Glomerular endothelial cell (primary cell): ENCODE data around the gene SRPX. TPM values are rescaled to one million over a fixed set of nuclear protein-coding genes. Genes with fewer than 3 reads are reported as not detected.

Experiments
- DNase-seq: peaks from one replicate; pipeline ENCODE4 v3.0.0-alpha.2; 2011; ENCODE audit warnings: low read depth, low spot score; ENCODE audit errors: extremely low read depth
- total RNA-seq: library from RNA; depleted of rRNA; stranded (reverse); fragments of >200 nt; gene quantifications from 2 replicates; pipeline ENCODE4 v1.2.3, GENCODE V29; 2015

SRPX gene
- total RNA-seq, 1 donor from 2014 or later, result 147 TPM

DNA sequence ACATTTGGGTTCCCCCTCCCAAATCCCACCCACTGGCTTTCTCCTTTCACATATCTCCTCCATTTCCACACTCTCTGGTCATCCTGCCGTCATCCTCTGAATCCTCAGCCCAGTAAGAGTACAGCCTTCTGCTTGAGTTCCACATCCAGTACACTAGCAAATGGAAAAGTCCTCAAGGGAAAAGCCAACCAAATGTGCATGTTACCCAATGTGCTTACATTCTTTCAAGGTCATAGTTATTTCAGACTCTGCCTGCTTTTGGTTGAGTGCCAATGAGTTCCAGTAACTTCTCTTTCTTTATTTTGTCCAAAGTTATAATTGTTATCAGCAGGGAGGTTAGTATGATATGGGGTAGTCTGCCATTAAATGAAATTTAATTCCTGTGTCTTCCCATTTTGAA lies 78.1 kb downstream of the SRPX start:
- no peak for DNase-seq

DNA sequence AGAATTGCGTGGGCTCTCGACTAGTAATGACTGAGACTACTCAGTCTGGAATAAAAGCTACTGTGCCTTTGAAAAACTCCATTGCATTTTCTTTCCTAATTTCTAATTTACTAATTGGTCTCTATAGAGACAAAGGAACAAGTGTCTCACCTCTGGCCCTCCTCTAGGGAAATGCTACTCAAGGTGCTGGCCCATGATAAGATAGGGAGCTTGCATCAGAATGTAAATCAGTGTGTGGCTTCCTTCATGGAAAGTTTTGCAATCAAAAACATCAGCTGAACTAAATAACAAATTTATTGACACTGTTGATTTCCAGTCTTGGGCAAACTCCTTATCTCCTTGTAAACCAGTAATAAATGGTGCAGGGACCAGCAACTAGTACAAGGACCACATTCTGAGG lies 81.8 kb downstream of the SRPX start:
- DNase-seq, result no peak

DNA sequence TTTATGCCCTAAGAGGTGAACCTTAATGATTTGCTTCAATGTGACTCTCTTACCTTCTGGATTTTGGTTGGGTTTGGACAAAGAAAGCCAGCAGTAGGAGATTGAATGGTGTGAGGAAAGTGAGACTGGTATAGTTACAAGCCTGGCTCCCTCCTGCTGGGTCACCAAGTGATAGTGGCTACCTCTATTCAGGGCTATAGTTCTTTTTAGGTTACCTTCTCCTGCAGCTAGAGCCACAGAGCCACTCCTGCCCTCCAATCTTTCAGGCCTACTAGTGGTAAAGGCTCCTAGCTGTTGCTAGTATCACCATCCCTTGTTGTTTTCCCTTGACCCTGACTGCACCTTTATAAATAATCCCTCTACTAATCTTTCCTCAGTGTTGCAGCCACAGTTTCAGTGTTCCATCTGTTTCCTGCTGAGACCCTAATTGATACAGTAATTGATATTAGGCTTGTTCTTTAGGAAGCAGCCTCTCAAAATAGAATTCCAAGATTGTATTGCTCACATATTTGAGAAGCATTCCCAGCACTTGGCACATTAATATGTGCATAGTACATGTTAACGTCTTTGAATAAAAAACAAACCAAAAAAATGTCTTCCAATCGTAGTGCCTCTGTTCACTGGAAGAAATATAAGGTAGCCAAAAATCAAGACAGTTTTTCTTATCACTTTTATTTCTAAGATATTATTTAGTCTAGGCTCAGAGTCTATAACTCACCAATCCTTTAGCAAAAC lies 82.3 kb downstream of the SRPX start:
- no peak for DNase-seq

DNA sequence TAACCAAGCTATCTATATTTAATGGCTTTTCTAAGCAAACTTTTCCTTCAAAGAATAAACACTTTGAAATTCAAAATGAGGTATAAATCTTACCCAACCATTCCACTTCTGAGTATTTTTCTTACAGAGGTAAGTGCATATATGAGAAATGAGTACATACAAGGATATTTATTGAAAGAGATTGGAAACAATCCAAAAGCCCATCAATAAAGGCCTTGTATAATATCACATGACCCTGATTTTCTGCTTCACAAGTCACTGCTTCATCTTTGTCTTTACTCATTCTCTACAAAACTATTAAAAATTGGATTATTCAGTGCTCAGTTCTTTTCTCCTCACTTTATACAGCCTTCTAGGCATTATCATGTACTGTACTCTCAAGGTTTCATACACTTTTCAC lies 91.3 kb downstream of the SRPX start:
- DNase-seq, result no peak

DNA sequence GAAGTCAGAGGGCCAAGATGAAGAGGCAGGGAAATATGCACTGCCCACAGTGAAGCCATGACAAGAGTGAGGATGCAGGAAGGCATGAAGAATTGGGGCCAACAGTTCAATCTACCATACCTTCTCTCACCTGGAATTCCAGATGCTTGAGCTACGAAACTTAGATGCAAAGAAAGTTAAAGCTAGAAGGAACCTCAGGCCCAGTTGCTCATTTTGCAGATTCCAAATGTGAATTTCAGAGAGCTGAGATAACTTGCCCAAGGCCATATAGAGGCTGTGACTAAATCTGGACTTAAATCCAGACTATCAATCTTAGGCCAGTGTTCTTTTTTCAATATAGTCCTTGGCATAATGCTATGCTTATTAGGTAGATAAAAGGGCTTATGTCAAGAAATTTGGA lies 92.7 kb downstream of the SRPX start:
- no peak for DNase-seq

DNA sequence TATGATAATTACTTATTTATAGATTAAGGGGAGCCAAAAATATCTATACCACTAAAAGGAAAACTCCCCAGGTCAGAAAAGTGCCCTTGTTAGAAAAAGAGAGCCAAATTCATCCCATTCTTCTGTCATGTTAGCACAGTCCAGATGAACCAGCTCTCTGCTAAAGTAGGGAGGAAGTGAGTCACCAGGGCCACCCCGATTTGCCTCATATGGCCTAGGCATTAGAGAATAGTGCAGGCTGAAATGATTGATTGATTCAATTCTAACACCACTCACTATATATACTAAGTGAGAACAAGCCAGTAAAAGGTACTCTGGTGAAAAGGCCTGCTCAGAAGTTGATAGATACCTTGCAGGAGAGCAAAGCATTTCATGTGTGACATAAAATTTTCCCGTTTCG lies 94.5 kb downstream of the SRPX start:
- DNase-seq, result no peak

DNA sequence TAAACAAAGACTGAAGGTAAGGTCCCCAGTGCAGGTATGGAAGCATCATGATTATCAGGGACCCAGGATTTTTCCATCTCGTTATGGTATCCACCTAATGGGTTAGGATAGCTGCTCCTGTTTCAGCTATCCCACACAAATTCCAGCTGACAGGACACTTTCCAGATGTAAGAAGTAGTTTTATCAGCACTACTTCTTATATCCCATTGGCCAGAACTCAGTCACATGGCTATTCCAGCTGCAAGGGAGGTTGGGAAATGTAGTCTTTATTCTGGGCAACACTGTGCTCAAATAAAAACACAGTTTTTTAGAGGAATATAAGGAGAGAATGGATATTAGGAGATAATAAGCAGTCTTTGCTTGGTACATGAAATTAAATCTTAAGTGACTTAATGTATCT lies 96.7 kb downstream of the SRPX start:
- DNase-seq, result no peak

DNA sequence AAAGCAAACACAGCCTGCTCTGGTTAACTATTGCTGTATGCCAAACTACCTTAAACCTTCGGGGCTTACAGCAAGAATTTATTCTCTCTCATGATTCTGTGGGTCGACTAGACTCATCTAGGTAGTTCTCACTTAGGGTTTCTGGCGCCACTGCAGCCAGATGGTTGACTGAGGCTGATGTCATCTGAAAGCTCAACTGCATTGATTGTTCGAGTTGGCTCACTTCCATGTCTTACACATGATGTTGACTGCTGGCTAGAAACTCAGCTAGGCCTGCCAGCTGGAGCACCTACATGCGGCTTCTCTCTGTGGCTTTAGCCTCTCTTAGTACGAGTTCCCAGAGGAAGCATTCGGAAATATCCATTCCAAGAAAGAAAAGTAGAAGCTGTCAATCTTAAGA lies 103.2 kb downstream of the SRPX start:
- no peak for DNase-seq

DNA sequence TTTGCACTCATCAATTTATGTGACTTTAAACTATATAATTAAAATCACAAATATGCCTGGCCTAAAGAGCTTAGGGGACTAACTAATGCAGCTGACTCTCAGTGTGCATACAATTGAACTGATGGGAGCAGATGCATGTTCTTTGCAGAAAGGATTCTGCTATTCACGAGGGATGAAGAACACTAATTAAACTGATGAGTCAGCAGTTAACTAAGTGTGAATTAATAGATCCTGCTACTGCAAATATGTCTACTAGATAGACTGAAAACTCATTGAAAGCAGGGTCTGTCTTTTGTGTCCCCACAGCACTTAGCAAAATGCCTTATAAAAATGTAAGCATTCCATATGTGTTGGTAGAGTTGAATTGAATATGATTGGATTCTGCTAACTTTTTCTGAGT lies 104.0 kb downstream of the SRPX start:
- DNase-seq, result no peak

DNA sequence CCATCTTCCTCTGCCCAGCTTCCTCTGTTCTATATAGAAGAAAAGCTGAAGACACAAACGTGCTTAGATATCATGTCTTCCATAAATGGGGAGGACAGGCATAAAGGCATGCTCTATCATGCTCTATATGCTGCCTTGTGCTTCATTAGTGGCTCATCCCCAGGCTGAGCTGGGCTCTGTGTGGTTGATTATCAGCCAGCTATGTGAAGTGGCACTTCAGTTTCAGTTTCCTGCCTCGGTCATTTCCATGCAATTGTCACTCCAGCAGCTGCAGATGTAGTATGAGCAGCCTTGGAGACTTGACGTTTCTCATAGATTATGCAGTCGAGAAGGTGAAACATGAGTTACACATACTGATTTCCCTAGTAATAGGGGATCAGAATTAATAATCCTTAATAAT lies 108.1 kb downstream of the SRPX start:
- no peak for DNase-seq

DNA sequence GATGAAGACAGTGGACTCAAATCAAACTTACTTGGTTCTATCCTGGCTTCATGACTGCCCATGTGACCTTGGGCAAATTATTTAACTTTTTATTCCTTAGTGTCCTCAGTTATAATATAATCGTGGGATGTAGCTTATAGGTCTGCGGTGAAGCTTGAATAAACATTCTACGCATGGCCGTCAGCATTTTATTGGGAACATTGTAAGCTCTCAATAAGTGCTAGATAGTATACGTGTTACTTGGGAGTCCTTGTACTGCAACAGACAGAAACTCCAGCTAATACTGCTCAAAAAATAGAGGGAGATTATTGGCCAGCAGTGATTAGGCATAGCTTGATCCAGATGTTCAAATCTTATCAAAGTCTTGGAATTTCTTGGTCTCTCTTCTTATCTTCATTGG lies 109.5 kb downstream of the SRPX start:
- no peak for DNase-seq

DNA sequence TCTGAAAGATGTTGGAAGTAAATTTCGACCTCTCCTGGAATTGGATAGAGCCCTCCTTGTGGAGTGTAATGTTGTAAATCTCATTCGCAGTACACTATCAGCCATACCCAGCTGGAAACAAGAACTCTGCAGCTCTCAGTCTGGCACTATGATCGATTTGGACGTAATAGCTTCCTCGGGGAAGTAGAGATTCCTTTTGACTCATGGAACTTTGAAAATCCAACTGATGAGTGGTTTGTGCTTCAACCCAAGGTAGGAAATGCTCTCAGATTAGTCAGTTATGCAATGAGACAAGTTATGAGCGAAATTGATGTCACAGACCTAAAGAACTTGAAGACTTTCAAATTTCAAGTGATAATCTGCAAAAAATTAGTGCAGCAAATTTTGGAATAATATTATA lies 110.4 kb downstream of the SRPX start:
- no peak for DNase-seq

DNA sequence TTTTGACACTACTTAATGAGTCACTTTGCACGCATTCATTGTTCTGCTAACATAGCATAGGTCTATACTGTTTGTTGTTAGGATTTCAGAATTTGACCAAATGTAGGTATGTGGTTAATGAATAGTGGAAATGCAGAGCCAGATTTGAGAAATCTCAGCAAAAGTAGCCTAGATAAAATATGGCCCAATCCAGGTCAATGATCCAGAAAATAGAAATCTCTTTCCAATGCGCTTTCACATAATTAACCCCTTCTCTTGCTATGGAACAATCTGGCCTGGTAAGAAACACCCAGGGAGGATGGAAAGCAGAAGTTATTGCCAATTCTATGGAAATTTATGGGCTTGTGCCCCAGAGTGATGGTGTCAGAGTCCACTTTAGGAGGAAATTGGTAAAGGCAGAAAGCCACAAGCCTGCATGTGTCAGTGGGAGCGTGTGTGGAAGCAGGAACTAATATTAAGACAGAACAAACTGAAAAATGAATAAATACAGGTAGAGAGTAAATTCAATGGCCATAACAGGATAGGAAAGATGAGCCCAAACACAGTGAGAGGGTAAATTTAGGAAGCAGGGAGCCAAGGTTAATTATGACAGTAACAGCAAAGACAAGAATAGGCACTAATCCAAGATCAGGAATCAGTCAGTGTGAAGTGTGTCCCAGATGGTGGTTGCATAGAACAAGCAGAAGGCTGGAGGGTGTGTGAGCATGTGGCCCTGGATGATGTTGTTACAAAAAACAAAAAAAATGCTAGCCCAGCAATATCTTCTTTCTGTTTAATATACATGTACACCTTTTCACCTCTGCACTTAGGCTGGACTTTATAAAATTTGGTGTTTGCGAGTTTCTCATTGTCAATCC lies 111.4 kb downstream of the SRPX start:
- no peak for DNase-seq

DNA sequence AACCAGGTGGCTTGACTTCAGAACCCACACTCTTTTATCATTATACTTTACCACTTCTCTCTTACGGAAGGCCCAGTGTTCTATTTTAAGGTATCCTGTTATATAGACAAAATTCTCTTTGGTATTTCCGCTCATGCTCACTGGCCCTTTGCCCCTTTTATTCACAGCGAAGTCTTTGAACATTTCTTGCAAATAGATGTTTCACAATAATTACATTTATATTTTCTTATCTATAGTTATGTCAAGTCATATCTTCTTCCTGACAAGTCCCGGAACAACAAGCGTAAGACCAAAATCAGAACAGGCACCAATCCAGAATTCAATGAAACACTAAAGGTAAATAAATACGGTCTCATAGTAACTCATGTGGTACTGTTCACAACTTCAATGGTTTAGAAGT lies 112.3 kb downstream of the SRPX start:
- DNase-seq, result no peak

DNA sequence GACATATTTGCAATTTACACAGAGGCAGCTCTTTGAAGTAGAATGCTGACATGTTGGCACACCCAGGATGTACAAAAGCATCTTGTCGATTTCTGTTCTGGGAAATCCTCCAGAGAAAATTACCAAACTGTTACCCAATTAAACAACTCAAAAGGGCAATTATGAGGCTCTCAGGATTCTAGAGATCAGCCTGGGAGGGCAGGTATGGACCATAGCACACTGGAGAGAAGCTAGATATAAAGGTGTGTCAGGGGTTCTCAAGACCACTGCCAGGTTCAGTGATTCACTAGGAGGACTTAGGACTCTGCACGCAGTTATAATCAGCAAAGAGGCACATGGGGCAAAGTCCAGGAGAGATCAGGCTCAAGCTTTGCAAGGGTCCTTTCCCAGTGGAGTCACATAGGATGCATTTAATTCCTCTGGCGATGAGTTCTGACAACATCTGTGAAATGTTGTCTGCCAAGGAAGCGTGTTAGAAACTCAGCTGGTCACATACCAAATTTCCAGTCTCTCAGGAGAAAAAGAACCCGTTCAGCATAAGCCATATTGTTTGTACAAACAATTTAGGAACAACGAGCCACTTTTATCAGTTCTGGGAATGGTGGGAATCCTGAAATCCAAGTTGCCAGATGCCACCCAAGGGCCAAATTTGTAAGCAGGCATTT lies 113.5 kb downstream of the SRPX start:
- DNase-seq, result no peak

DNA sequence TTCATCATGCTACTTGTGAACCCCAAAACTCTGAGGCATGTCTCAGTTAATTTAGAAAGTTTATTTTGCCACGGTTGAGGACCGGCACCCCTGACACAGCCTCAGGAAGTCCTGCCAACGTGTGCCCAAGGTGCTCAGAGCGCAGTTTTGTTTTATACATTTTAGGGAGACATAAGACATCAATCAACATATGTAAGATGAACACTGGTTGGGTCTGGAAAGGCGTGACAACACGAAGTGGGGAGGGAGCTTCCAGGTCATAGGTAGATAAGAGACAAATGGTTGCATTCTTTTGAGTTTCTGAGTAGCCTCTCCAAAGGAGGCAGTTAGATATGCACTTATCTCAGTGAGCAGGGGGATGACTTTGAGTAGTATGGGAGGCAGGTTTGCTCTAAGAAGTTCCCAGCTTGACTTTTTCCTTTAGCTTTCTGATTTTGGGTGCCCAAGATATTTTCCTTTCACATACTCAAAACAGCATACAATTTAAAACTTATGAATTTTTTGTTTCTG lies 115.4 kb downstream of the SRPX start:
- no peak for DNase-seq

DNA sequence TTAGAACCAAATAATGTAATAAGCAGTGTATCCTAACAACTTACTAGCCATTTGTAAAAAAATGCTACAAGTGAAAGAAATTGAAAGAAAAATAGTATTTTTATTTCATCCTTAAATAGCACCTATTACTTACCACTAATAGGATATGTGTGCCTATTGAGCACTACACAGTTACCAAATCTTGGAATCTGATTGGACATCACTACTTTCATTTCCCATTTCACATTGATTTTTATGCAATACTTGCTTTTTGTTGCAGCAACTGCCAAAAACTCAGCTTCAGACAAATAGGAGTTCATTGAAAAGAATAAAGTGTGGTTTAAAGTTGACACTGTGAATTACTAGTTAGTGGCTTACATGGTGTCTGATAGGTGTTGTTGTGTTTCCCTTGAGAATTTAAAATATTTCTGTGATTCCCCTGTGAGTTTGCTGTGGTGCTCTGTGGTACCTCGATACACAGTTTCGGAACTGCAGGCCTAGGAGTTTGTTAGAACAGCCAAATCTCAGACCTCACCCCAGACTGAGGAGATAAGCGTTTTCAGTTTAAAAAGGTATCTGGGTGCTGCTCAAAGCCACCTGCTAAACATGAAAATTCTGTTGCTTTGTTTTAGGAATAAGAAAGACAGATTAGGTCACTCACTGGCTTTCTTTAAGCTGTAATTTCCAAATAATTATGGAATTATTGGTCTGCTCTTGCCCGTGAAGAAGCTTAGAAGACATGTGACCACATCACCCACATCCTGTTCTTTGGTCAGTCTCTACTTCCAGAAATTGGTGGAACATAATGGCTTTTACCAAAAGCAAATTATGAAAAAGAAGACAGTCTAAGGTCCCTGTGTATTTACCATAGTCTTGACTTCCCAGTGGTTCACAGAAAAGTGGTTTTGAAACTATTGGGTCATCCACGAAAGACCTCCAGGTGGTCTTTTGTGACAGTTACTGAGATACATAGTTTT lies 116.5 kb downstream of the SRPX start:
- DNase-seq, result no peak

DNA sequence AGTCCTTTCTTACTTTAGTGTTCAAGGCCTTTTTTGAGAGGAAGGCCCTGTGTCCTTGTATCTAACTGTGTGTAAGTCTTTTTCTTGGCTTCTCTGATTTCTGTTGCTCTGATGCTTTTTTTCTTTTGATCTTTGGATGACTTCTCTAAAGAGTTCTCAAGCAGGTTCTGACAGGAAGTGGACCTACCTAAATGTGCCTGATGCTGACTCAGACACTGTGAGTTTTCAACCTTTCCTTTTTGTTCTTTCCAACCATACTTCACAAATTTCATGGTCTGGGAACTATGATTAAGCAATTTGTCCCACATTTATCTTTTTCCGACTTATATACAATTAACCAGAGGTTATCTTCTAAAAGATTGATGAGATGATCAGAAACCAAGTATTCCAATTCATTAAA lies 117.8 kb downstream of the SRPX start:
- no peak for DNase-seq

DNA sequence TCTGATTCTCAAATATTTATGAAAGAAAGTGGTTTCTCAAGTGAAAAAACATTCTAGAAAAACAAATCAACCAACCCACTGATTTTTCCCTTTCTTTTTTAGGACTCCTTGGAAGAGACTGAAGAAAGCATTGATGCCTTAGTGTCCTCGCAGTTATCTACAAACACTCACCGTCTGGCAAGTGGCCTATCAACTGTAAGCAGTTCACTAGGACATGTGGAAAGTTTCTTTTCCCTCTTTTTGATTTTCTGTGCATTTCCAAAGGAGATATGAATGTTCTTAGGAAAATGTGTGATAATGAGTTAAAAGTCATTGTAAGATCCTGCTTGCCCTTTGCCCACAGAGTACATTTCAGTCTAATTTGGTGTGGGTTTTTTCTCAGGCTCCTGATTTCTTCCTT lies 118.4 kb downstream of the SRPX start:
- no peak for DNase-seq

DNA sequence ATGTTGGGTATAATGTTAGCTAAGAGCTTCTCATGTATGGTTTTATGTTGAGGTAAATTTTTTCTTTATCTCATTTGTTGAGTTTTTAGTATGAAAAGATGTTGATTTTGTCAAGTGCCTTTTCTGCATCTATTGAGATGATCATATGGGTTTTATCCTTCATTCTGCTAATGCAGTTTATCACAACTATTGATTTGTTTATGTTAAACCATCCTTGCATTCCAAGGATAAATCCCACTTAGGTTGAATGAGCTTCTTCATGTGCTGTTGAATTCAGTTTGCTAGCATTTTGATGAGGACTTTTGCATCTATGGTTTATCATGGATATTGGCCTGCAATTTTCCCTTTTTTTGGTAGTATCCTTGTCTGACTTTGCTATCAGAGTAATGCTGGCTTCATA lies 121.0 kb downstream of the SRPX start:
- DNase-seq, result no peak
